Right cardiac atrium (tissue), 5 donors: ENCODE results near the gene USP43. TPM values are rescaled to one million over a fixed set of nuclear protein-coding genes. Genes with fewer than 3 reads are reported as not detected.
"Not testable (repeated sequence)": the region's sequence is repeated elsewhere in the genome, so short reads cannot be mapped to it uniquely, and the experiment has no call there.

Experiments
- ATAC-seq, 2 donors: fragments of 200-7000 bp; cut with Tn5 transposase; one replicate each; pipeline versions ENCODE4 v1.8.0 to v1.9.1; 2020; ENCODE audit warnings: moderate library complexity in 2 of 2, mild to moderate bottlenecking in 1 of 2
- DNase-seq, 3 donors: peaks; one replicate each; pipeline ENCODE4 v3.0.0-alpha.2; 2020
- H3K27ac ChIP-seq: one replicate; pipeline ENCODE4 v1.5.1; 2013; ENCODE audit warnings: mild to moderate bottlenecking, low read length, control low read depth, moderate library complexity
- H3K27me3 ChIP-seq: one replicate; pipeline ENCODE4 v1.6.1; 2013; ENCODE audit not compliant: control insufficient read depth, insufficient read depth
- H3K4me1 ChIP-seq: one replicate; pipeline ENCODE4 v1.6.1; 2013; ENCODE audit warnings: low read length; ENCODE audit not compliant: control insufficient read depth, insufficient read depth
- H3K4me3 ChIP-seq: one replicate; pipeline ENCODE4 v1.5.1; 2013; ENCODE audit warnings: low read length, control low read depth
- H3K9me3 ChIP-seq: one replicate; pipeline ENCODE4 v1.6.1; 2013; ENCODE audit warnings: low read length; ENCODE audit not compliant: control insufficient read depth
- WGBS: extraction: QIAGEN DNeasy Blood & Tissue Kit; methylation state at CpG from one replicate; pipeline ENCODE4 v1.1.7; 2013; 5-methylcytosine and 5-hydroxymethylcytosine counted together
- intact Hi-C, 4 donors: fragments of 100-400 bp; cut with DNase I; formaldehyde crosslinking; loops; one replicate each; pipeline versions ENCODE4 v1.11.0 to v1.14.0; 2022 to 2023
- long read RNA-seq, 4 donors: library from polyadenylated mRNA; unstranded; transcript quantifications; one replicate each; pipeline ENCODE4 v2.0.0, GENCODE V29; 2020 to 2021
- polyA plus RNA-seq: library from polyadenylated mRNA; stranded (reverse); fragments of 200-250 nt; gene quantifications from one replicate; pipeline ENCODE4 v1.2.3, GENCODE V29; 2013
- total RNA-seq, 4 donors: library from RNA; stranded (reverse); fragmentation: NEBNext Ultra II Directional; extraction: Animal tissue kit (Norgen Biotek cat#: 25700); gene quantifications; one replicate each; pipeline ENCODE4 v1.2.1, GENCODE V29; 2021
- donor health status: healthy with polysubstance abuse.
- donor health status: DM: no; HTN: yes; CAD: no.
- donor health status: DM: no; HTN: no; CAD: no.
- donor health status: DM: no; HTN: yes; CAD: no; lungs with severe emphysema.
- donor health status: DM: yes; HTN: yes; CAD: no.

The USP43 gene, protein sequence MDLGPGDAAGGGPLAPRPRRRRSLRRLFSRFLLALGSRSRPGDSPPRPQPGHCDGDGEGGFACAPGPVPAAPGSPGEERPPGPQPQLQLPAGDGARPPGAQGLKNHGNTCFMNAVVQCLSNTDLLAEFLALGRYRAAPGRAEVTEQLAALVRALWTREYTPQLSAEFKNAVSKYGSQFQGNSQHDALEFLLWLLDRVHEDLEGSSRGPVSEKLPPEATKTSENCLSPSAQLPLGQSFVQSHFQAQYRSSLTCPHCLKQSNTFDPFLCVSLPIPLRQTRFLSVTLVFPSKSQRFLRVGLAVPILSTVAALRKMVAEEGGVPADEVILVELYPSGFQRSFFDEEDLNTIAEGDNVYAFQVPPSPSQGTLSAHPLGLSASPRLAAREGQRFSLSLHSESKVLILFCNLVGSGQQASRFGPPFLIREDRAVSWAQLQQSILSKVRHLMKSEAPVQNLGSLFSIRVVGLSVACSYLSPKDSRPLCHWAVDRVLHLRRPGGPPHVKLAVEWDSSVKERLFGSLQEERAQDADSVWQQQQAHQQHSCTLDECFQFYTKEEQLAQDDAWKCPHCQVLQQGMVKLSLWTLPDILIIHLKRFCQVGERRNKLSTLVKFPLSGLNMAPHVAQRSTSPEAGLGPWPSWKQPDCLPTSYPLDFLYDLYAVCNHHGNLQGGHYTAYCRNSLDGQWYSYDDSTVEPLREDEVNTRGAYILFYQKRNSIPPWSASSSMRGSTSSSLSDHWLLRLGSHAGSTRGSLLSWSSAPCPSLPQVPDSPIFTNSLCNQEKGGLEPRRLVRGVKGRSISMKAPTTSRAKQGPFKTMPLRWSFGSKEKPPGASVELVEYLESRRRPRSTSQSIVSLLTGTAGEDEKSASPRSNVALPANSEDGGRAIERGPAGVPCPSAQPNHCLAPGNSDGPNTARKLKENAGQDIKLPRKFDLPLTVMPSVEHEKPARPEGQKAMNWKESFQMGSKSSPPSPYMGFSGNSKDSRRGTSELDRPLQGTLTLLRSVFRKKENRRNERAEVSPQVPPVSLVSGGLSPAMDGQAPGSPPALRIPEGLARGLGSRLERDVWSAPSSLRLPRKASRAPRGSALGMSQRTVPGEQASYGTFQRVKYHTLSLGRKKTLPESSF
- total RNA-seq (under 1 TPM in 3 of 4 donors, not detected in 1; 0.06 to 0.11 (median 0.06) TPM), polyA plus RNA-seq (0.07 TPM)
- long read RNA-seq, donor 1, result 0 reads
- long read RNA-seq, donor 2, result 0 reads
- long read RNA-seq, donor 3, result 0 reads
- long read RNA-seq, donor 4, result 0 reads

GRCh38 chr17:9644910-9645751 lies at the start of gene USP43:
TSS of gene USP43 (plus strand) at chr17:9645517. CDS start at chr17:9645633, 116 bp downstream.
- DNase-seq (peak in 2 of 3 donors; percentile 40 to 49), ATAC-seq (peak; percentile 62 to 68)
- H3K4me3 ChIP-seq, result peak within 1 kb of the TSS; percentile 59
- WGBS, result under 1% methylated on average over 72 of the region's 72 CpGs
- H3K9me3 ChIP-seq, result no peaks in the 10 kb centered on the region
- H3K27me3 ChIP-seq, result no peaks in the 10 kb centered on the region
- H3K4me1 ChIP-seq, result no peaks in the 10 kb centered on the region
- intact Hi-C loops, result no loop called here
- no peak within 1 kb of the TSS for H3K27ac ChIP-seq

DNA sequence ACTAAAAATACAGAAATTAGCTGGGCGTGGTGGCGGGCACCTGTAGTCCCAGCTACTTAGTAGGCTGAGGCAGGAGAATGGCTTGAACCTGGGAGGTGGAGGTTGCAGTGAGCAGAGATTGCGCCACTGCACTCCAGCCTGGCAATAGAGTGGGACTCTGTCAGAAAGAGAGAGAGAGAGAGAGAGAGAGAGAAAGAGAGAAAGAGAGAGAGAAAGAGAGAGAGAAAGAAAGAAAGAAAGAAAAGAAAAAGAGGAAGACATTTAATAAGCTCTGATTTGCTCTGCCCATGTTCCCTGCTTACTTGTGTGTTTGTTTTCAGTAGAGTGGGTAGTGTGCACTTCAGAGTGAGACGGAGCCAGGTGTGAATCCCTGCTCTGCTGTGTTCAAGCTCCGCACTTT lies 47.7 kb upstream of the USP43 start:
- ATAC-seq, DNase-seq, H3K27me3 ChIP-seq, H3K27ac ChIP-seq, H3K4me3 ChIP-seq, H3K4me1 ChIP-seq, intact Hi-C loops, H3K9me3 ChIP-seq: not testable (repeated sequence)
- 94% methylated on average over 5 of the region's 5 CpGs for WGBS

GRCh38 chr17:9598661-9599060 lies 46.7 kb upstream of the USP43 start:
- Histone ChIP-seq H3K27ac (no peak overlapping the region), H3K9me3 (no peaks in the 10 kb centered on the region), H3K4me3 (no peak overlapping the region), H3K27me3 (no peaks in the 10 kb centered on the region), H3K4me1 (no peaks in the 10 kb centered on the region)
- DNase-seq, result no peak
- WGBS, result 90% methylated on average over 4 of the region's 4 CpGs
- intact Hi-C loops, result no loop called here
- ATAC-seq, result no peak

- WGBS, result 90% methylated on average over 5 of the region's 5 CpGs
- not testable (repeated sequence) for H3K4me1 ChIP-seq
Observed at GRCh38 chr17:9604583-9604982, 40.7 kb upstream of the USP43 start.

GRCh38 chr17:9606453-9606852 lies 38.9 kb upstream of the USP43 start:
- Histone ChIP-seq H3K9me3 (no peaks in the 10 kb centered on the region), H3K27me3 (no peaks in the 10 kb centered on the region), H3K27ac (no peak overlapping the region), H3K4me1 (no peaks in the 10 kb centered on the region), H3K4me3 (no peak overlapping the region)
- intact Hi-C loops, result no loop called here
- DNase-seq (no peak), ATAC-seq (no peak)
- WGBS, result 89% methylated on average over 6 of the region's 6 CpGs

More at GRCh38 chr17:9604583-9604982, 40.7 kb upstream of the USP43 start:
- H3K4me3 ChIP-seq, H3K9me3 ChIP-seq, ATAC-seq, H3K27me3 ChIP-seq, DNase-seq, H3K27ac ChIP-seq, intact Hi-C loops: not testable (repeated sequence)

DNA sequence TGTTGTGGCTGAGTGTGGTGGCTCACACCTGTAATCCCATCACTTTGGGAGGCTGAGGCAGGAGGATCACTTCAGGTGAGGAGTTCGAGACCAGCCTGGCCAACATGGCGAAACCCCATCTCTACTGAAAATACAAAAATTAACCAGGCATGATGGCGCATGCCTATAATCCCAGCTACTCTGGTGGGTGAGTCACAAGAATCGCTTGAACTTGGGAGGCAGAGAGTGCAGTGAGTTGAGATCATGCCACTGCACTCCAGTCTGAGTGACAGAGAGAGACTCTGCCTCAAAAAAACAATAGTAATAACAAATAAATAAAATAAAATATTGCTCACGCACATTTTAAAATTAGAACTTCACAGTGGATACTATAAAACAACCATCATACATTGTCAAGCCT lies 38.3 kb upstream of the USP43 start:
- 71% methylated on average over 5 of the region's 5 CpGs for WGBS
- ATAC-seq, H3K4me1 ChIP-seq, H3K27me3 ChIP-seq, DNase-seq, H3K4me3 ChIP-seq, H3K9me3 ChIP-seq, H3K27ac ChIP-seq, intact Hi-C loops: not testable (repeated sequence)

- no peaks in the 10 kb centered on the region for H3K27me3 ChIP-seq
- H3K9me3 ChIP-seq, result no peaks in the 10 kb centered on the region
- WGBS, result 62% methylated on average over 2 of the region's 2 CpGs
- intact Hi-C loops, result no loop called here
- H3K27ac ChIP-seq, result no peak overlapping the region
- DNase-seq, result no peak
- no peak overlapping the region for H3K4me3 ChIP-seq
- ATAC-seq, result no peak
- no peaks in the 10 kb centered on the region for H3K4me1 ChIP-seq
Observed at GRCh38 chr17:9611557-9611956, 33.8 kb upstream of the USP43 start.

GRCh38 chr17:9612006-9612405 lies 33.3 kb upstream of the USP43 start:
- WGBS, result 67% methylated on average over 9 of the region's 9 CpGs

DNA sequence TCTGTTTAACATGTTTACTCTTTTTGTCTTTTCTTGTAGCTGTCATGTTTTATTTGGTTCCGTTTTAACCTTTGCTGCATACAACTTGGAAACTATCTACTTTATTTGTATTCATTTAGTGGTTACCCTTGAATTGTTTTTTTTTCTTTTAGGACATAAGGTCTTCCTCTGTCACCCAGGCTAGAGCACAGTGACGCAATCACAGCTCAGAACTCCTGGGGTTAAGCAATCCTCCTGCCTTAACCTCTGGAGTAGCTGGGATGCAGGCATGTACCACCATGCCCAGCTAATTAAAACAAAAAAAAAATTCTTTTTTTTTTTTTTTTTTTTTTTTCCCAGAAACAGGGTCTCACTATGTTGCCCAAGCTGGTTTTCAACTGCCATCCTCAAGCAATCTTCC lies 29.8 kb upstream of the USP43 start:
- no peaks in the 10 kb centered on the region for H3K27me3 ChIP-seq
- no peaks in the 10 kb centered on the region for H3K9me3 ChIP-seq
- no peak for ATAC-seq
- no peak overlapping the region for H3K4me3 ChIP-seq
- intact Hi-C loops, result no loop called here
- DNase-seq, result no peak
- no peaks in the 10 kb centered on the region for H3K4me1 ChIP-seq
- 44% methylated on average over 2 of the region's 2 CpGs for WGBS
- H3K27ac ChIP-seq, result no peak overlapping the region

More at GRCh38 chr17:9612006-9612405, 33.3 kb upstream of the USP43 start:
- Histone ChIP-seq H3K4me1 (no peaks in the 10 kb centered on the region), H3K27me3 (no peaks in the 10 kb centered on the region), H3K9me3 (no peaks in the 10 kb centered on the region), H3K27ac (no peak overlapping the region), H3K4me3 (no peak overlapping the region)
- intact Hi-C loops, result no loop called here
- no peak for DNase-seq
- ATAC-seq, result no peak

DNA sequence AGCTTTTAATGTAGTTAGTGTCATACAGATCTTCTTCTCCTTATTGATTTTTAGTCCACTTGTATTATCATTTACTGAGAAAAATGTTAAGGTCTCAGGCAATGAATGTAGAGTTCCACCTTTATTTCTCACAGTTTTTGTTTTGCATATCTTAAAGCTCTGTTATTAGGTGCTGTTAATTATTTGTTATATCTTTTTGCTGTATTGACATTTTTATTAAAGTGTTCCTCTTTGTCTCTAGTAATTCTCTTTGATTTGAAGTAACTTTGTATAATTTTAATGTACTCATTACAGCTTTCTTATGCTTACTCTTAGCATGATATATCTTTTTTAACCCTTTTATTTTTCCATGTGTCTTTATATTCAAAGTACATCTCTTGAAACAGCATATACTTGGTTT lies 22.4 kb upstream of the USP43 start:
- Histone ChIP-seq H3K9me3 (no peaks in the 10 kb centered on the region), H3K4me1 (no peaks in the 10 kb centered on the region), H3K27me3 (no peaks in the 10 kb centered on the region), H3K27ac (no peak overlapping the region), H3K4me3 (no peak overlapping the region)
- DNase-seq (no peak), ATAC-seq (no peak)
- intact Hi-C loops, result no loop called here
